GM19240 (cell line): ENCODE results near the gene PAGE2.
"Not testable (repeated sequence)": the region's sequence is repeated elsewhere in the genome, so short reads cannot be mapped to it uniquely, and the experiment has no call there.

Experiments used
- DNase-seq: peaks from one replicate; pipeline ENCODE4 v3.0.0; 2011; ENCODE audit warnings: low spot score; ENCODE audit not compliant: insufficient read length

PAGE2 gene, protein sequence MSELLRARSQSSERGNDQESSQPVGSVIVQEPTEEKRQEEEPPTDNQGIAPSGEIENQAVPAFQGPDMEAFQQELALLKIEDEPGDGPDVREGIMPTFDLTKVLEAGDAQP

DNA sequence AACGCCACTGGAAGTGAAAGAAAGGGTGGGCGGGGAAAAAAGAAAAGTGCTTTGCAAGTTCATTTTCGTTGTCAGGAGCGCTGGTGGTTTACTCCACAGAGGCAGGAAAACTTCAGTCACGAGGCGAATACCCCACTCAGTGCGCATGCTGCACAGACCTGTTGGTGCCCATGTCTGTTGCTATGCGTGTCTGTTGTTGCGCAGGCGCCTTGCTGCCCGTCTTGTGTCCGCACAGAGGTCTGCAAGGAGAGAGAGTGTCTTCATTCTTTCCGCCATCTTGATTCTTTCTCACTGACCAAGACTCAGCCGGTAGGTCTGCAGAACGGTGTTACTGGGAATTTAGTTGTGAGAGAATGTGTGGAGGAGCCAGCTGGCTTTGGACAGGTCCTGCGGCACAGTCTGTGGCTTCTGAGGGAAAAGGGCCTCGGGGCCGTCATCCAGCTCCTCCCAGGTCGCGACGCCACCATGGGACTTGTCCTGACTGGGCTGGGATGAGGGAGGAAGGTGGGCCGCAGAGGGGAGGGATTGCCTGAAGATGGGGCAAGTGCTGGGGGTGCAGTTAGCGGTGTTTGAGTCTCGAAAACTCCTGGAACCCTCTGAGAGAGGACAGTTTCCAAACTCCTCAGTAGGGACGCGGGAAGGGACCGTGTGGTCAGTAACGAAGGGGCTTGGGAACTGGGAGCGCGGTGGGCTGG is at the start of gene PAGE2:
TSS of gene PAGE2 (plus strand) at position 224 of the 695 bp plus-strand sequence. CDS start 1,003 bp downstream, outside the sequence.
- DNase-seq, result no peak

DNA sequence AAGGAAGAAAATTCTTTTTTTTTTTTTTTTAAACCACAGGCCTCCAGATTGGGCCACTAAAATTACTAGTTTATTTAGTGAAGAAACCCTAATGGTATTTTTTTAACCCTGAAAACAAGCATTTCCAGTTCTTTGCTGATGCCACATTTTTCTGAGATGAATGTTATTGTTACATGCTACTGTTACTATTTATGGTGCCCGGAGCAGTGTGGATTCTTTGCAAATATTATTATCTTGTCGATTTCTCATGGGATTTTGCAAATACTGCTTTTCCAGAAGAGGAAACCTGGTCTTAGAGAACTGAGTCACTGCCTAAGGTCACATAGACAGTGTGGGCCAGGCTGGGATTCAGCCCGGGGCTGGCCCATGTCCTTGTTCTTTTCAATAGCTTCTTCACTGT is 49.3 kb upstream of the PAGE2 start:
- DNase-seq, result no peak

DNA sequence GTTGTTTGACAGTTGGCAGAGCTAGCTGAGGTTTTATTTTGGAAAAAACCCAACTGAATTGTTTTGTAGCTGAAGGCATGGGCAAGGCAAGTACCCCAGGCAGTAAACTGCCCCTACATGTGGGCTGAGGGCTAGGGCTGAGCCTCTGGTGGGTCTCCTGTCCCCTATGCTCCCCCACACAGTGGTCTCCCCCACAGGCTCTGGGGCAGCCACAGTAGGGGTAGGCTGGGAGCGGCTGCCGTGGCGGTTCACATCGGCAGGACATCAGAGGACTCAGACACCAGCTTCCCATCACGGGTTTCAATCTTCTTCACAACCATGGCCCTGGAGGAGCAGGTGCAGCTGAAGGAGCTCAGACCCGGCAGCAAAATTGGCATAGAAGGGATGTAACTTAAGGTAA is 47.3 kb upstream of the PAGE2 start:
- DNase-seq, result no peak

DNA sequence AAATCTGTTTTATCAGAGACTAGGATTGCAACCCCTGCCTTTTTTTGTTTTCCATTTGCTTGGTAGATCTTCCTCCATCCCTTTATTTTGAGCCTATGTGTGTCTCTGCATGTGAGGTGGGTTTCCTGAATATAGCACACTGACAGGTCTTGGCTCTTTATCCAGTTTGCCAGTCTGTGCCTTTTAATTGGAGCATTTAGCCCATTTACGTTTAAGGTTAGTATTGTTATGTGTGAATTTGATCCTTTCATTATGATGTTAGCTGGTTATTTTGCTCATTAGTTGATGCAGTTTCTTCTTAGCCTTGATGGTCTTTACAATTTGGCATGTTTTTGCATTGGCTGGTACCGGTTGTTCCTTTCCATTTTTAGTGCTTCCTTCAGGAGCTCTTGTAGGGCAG is 38.2 kb upstream of the PAGE2 start:
- DNase-seq, result not testable (repeated sequence)

DNA sequence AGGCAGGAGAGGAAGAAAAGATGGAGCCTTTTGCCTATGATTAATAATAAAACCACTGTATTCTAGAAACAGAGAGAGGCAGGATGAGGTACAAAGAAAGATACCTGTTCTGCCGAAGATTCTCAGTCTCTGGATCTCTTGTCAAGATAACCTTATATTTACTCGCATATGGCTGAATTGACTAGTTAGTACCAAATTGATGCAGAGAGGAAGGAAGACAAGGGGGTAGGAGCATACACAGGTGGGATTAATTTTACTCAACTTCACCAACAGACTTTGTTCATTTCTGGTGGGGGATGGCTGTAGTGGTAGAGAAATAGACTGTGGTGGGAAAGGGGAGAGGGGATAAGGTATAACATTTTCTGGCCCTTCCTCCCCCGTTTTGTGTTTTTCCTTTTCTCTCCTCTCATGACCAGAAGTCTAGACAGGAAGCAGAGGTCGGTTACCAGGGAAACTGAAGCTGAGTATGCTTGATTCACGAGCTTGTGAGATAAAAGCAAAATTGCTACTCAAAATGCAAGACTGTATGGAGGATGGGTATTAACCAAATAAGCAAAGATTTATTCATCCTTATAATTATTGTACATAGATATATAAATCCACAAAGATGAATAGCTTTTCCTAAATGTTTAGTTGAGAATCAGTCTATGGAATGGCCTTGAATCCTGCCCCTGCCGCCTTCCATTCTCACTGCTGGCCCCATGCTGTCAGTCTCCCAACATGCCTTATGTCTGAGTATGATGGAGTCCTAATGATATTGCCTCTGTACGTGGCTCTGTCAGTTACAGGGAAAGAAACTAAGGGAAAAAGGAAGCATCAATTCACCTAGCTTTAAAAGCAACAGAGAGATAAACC is 31.8 kb upstream of the PAGE2 start:
- DNase-seq, result no peak

DNA sequence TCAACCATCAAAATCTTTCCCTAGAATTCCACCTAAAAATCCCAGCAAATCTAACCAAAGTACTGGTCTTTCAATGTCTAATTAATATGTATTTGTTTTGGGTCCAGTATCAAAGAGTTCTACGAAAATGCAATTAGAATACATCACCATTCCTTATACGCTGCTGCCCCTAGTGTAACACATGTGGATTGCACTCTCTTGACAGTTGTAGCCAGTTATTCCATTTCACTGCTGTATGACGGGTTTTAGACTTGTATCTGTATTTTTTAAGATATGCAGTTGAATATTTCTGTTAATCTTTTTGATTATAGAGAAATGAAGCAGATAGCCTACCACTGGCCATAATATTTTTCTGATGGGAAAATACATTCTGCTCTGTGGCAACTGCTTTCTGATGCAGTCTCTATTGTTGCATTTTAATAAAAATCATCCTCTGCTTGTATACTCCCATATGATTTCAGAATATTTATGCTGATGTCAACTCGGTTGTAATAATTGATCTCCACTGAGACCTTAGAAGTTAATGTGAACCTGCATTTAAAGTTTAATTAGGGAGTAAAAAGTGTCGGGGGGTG is 31.1 kb upstream of the PAGE2 start:
- no peak for DNase-seq

DNA sequence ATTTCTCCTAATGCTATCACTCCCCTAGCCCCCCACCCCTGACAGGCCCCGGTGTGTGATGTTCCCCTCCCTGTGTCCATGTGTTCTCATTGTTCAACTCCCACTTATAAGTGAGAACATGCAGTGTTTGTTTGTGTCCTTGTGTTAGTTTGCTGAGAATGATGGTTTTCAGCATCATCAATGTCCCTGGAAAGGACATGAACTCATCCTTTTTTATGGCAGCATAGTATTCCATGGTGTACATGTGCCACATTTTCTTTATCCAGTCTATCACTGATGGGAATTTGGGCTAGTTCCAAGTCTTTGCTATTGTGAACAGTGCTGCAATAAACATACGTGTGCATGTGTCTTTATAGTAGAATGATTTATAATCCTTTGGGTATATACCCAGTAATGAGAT is 21.6 kb upstream of the PAGE2 start:
- DNase-seq, result not testable (repeated sequence)

DNA sequence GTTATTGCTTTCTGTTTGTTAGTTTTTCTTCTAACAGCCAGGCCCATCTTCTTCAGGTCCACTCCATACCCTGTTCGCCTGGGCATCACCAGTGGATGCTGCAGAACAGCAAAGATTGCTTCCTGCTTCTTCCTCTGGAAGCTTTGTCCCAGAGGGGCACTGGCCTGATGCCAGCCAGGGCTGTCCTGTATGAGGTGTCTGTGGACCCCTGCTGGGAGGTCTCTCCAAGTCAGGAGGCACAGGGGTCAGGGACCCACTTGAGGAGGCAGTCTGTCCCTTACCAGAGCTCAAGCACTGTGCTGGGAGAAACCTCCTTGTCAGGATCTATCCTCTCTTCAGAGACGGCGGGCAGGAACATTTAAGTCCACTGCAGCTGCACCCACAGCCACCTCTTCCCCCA is 16.5 kb upstream of the PAGE2 start:
- DNase-seq, result no peak

DNA sequence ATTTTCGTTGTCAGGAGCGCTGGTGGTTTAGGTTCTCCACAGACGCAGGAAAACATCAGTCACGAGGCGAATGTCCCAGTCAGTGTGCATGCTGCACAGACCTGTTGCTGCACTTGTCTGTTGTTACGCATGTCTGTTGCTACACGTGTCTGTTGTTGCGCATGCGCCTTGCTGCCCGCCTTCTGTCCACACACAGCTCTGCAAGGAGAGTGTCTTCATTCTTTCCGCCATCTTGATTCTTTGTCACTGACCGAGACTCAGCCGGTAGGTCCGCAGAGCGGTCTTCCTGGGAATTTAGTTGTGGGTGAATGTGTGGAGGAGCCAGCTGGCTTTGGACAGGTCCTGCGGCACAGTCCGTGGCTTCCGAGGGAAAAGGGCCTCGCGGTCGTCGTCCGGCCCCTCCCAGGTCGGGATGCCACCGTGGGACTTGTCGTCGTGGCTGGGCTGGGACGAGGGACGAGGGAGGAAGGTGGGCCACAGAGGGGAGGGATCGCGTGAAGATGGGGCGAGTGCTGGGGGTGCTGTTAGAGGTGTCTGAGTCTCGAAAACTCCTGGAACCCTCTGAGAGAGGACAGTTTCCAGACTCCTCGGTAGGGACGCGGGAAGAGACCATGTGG is 13.9 kb upstream of the PAGE2 start, which contains the start of gene PAGE2B:
TSS of gene PAGE2B (plus strand) at position 180 of the 617 bp plus-strand sequence. CDS start 1,012 bp downstream, outside the sequence.
- DNase-seq, result no peak

DNA sequence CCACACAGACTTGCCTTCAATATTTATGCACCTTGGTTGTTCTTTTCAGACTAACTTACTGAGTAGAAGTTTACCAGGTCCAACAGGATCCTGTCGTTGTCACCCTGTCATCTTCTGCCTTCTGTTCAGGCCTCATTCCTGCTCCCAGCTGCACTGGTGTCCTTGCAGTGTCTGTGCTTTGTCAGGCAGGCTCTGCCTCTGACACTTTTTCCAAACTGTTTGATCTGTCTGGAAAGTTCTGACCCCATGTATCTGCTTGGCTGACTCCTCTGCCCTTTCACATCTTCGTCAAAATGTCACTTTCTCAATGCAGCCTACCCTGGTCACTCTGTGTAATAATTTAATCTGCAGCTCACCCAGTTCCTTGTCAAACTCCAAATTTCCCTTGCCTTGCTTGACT is 9.9 kb downstream of the PAGE2 start:
- no peak for DNase-seq

DNA sequence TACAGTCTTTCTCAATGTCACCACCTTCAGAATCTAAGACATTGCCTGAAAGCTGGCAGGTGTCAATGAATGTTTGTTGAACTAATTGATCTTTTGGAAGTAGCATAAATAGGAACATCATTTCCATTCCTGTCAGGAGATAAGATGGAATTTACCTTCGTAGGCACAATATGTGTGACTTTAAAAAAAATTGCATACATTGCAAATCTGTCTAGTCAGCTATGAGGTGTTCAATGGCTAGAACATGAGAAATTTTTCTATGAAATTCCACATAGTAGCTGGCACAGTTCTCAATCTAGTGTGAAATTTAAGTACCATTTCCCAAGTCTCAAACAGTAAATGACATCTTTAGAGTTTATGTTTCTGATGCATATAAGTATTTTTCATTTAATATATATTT is 10.3 kb downstream of the PAGE2 start:
- DNase-seq, result no peak

DNA sequence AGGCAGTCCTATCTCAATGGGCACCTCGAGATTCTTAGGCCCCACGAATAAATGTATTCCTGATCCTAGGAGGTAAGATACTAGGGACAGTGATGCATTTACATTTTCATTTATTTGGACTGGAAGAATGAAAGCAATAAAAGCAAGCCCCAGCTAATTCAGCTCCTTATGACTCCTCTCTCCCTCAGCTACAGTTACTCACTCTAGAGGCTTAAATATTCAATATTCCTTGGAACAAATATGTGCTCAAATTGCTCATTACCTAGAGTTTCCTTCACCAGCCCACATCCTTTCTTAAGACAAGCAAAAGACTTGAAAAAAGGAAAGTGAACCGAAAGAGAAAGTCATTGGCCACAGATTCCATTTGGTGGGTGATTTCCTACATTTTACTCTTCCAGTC is 13.9 kb downstream of the PAGE2 start:
- DNase-seq, result no peak

DNA sequence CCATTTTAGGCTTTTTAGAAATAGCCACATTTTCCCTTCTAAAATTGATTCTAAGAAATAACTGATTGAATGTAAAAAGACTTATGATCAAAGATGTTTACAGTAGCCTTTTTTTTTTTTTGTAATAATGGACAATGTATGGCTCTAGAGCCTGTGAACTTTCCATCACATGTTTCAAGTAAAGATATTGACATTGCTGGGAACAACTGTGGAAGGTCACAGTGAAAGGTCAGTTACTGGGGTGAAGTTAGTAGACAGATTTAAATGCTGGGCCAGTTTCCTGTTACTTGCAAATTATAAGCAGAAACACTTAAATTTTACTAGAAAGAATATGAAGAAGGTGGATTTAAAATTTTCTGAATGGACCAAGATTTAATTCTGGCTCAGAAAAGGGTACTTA is 18.4 kb downstream of the PAGE2 start:
- DNase-seq, result no peak

DNA sequence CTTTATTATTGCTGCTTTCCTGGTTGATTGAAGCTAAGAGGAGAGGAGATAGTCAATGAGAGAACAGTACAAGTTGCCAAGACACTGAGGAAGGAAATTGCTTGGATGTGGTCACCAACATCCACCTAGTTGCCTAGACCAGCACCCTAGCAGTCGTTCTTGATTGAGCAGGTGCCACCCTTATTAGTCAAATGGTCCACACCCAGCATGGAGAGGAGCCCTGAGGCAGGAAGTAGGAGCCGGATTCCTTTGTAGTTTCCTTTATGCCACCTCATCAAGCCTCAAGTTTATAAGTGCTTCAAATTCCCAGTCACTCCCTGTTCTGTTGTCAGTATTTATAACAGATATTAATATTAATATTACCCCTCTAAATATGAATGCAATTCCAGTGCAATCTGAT is 19.1 kb downstream of the PAGE2 start:
- no peak for DNase-seq

DNA sequence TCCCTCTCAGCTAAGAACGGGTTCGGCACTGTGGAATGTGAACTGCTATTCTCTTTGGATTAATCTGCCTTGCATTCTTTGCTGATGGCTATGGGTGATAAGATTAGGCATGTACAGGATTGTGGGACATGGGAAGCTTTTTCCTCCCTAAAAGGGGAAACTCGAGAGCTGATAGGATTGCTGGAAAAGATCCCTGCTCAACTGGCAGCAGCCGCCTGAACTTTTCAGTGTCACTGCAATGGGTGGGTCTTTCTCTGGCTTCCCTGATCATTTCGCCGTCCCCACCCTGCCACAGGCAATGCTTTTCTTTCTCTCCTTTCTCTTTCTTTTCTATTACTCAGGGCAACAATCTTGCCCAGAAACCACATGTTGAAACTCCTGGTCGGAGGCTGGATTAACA is 20.5 kb downstream of the PAGE2 start:
- no peak for DNase-seq

DNA sequence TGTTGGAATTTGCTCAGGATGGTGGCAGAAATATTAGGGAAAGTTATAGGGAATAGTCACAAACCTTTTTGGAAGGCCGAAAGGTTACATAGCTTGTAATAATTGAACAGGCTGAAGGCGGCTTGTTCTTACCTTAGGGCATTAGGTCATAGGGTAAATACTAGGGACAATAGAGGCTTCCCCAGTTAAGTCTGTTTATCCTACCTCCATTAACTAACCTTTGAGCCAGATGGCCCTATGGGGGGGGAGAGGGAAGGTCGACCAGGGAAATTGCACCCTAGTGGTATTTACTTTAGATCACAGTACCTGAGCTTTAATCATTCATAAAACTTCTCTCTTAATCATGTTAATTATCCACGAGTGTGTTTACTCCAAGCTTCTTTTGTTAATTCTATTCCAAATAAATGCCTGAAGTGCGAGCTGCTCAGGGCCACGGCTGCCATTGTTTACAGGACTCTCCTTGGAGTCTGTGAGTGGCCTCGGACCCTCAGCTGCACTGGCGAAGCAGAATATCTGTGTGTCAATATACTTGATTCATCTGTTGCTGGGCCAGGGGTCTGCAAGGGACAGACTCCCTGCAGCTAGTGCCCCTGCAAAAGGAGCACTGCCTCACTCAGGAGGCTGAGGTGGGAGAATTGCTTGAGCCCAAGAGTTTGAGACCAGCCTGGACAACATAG is 22.9 kb downstream of the PAGE2 start:
- no peak for DNase-seq

DNA sequence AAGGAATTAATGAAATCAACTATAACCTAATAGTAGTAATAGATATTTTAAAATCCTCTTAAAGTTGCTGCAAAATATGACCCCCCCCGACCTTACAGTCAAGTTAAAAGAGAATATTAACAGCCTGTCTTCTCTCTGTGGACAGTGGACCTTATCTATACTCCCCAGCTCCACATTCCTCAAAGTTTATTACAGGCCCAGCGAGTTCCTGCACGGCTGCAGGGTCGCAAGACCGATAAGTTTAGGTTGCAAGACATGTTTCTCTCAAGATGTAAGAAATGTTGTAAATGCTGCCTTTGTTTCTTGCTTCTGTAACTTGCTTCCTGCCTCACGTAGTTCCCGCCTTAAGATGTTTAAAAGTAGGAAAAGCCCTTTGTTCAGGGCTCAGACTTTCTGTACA is 27.8 kb downstream of the PAGE2 start:
- DNase-seq, result not testable (repeated sequence)

DNA sequence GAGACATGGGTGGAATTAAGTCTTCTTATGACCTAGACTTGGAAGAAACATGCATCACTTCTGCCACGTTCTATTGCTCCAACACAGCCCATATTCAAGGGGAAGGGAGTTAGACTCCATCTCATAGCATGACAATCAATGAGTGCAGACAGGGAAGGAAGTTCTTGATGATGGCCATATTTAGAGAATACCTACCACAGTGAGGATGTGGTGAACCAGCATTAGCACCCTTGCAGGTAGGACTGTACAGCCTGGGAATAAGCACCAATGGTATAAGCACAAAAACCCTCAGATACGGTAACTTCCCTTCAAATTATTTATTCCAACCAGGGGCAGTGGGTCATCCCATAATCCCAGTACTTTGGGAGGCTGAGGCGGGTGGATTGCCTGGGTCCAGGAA is 29.8 kb downstream of the PAGE2 start:
- no peak for DNase-seq

DNA sequence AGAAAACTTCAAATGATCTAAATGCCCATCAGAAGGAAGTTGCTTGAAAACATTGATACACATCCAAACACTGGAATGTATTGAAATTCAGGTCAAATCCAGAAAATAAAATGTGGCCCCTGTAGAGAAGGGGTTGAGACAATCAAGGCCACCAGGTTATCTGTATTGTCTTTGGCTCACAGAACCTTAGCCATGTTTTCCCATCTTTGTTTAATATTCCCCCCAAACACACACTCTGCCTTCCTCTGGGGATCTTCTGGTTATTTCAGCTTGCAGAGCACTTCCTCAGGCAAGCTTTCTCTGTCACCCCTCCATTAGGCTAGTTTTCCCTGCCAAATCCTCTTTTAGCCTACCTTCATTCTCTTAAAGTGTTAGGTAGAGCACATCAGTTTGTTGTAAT is 30.5 kb downstream of the PAGE2 start:
- DNase-seq, result no peak

DNA sequence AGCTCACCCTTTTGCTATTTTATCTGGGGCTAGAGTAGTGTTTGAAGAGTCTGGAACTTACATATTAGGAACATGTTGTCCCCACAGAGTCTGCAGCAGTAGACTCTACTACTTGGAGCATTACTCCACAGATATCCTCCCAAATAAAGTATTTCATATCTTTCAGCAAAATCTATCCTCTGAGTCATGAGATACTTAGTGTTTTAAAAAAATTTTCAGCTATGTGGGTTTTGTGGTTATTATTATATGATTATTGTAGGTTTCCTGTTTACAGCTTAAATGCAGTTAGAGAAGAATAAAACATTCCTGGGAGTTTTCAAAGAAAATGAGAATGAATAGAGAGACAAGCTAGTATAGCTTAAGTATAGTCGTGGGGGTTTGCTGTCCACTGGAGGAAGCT is 30.9 kb downstream of the PAGE2 start:
- no peak for DNase-seq

DNA sequence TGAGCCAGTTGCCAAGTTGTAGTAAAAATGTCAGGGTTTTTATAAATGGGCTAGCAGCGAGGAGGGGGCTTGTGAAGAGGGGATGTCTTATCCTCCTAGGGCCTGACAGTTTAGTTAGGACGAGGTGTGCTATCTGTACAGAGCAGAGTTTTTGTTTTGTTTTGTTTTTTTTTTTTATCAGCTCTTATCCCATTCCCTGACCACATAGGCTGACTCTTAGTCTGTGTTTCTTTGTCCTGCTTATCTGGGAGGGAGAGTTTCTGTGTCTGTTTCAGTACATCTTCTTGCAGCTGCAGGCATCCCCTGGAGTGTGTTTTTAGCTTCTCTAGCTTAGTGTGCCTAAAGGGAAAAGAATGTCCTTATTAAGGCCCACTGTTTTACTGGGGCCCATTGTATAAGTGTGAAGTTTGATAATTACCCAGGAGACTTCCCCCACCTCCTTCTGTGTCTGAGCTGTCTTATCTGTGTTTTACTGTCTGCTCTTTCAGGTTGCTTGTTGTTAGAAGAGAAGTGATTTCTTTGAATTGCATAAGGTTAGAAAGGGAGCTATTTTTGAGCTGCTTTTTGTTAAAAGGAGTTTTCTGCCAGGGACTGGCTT is 32.0 kb downstream of the PAGE2 start:
- no peak for DNase-seq
